ENCODE data around the gene ZSCAN9.
A peak's percentile ranks its signal among the peaks of the same experiment; 100 is the strongest.

The ZSCAN9 gene

GRCh38 chr6:28280595-28281287 lies 55.7 kb downstream of the ZSCAN9 start:
- H3K4me3 ChIP-seq (ENCODE audit: low read depth, low read length), result peak overlapping the region; percentile 76; the same call in 1 of the 2 replicates
- DNase-seq (ENCODE audit: low read depth), result no peak
- no peak for TF ChIP-seq CTCF (IDR thresholded peaks at IDR 0.05; ENCODE audit: low read depth, low read length, missing control alignments)

GRCh38 chr6:28281288-28282064 lies 56.4 kb downstream of the ZSCAN9 start, which contains the start of gene PGBD1:
PGBD1 (plus strand) TSS chr6:28281572; CDS start chr6:28283814, 2,242 bp downstream.
- TF ChIP-seq CTCF (IDR thresholded peaks at IDR 0.05; ENCODE audit: low read depth, low read length, missing control alignments), result no peak
- peak; percentile 10 for DNase-seq (ENCODE audit: low read depth)

GRCh38 chr6:28282926-28283325 lies 57.9 kb downstream of the ZSCAN9 start:
- DNase-seq (ENCODE audit: low read depth), result no peak
- no peak overlapping the region for H3K4me3 ChIP-seq (ENCODE audit: low read depth, low read length)
- TF ChIP-seq CTCF (IDR thresholded peaks at IDR 0.05; ENCODE audit: low read depth, low read length, missing control alignments), result no peak

More at GRCh38 chr6:28281288-28282064, 56.4 kb downstream of the ZSCAN9 start, which contains the start of gene PGBD1:
- peak within 1 kb of the TSS; percentile 76 for H3K4me3 ChIP-seq (ENCODE audit: low read depth, low read length)
